HG03095 (cell line): ENCODE measurements around the gene C20orf144.
"Not testable (repeated sequence)": the region's sequence is repeated elsewhere in the genome, so short reads cannot be mapped to it uniquely, and the experiment has no call there.

Experiments used
- ATAC-seq: cut with Tn5 transposase; IDR thresholded peaks from one replicate; pipeline ENCODE4 v1.9.1; 2021; ENCODE audit warnings: moderate library complexity; ENCODE audit not compliant: unreplicated experiment

C20orf144 gene

GRCh38 chr20:33662172-33662571 is at the start of gene C20orf144:
C20orf144 (plus strand) TSS chr20:33662327; CDS start chr20:33662346, 19 bp downstream.
- ATAC-seq: no peak

- no peak for ATAC-seq
Measured at GRCh38 chr20:33621717-33622400, 40.3 kb upstream of the C20orf144 start.

DNA sequence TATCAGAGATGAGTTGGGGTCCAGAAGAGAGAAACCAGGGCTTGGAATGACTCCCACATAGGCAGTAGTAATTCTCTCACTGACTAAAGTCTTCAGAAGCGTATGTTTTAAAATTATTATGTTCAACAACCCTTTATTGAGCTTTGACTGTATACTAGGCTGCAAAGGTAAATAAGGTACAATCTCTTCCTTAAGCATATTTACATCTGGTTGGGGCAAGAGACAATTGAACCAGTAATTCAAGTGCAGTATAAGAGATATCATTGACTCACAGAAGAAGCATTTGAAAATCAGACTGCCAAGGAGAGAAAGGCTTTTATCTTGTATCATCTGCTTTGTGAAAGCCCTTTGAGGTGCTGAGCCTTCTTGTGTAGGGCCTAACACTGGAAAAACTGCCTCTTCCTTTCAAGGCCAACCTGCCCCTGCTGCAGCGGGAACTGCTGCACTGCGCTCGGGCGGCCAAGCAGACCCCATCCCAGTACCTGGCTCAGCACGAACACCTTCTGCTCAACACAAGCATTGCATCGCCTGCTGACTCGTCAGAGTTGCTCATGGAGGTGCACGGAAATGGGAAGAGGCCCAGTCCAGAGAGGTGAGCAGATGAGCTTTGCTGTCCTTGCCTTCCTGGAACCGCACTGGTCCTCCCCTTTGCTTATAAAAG is 39.3 kb upstream of the C20orf144 start:
- ATAC-seq: no peak

- no peak for ATAC-seq
Measured at GRCh38 chr20:33624399-33624798, 37.7 kb upstream of the C20orf144 start.

- ATAC-seq: no peak
Measured at GRCh38 chr20:33626190-33626589, 35.9 kb upstream of the C20orf144 start.

- no peak for ATAC-seq
Measured at GRCh38 chr20:33627577-33628216, 34.4 kb upstream of the C20orf144 start.

GRCh38 chr20:33629533-33629932 is 32.6 kb upstream of the C20orf144 start:
- ATAC-seq: no peak

GRCh38 chr20:33629979-33630378 is 32.1 kb upstream of the C20orf144 start:
- no peak for ATAC-seq

GRCh38 chr20:33630507-33630906 is 31.6 kb upstream of the C20orf144 start:
- no peak for ATAC-seq

DNA sequence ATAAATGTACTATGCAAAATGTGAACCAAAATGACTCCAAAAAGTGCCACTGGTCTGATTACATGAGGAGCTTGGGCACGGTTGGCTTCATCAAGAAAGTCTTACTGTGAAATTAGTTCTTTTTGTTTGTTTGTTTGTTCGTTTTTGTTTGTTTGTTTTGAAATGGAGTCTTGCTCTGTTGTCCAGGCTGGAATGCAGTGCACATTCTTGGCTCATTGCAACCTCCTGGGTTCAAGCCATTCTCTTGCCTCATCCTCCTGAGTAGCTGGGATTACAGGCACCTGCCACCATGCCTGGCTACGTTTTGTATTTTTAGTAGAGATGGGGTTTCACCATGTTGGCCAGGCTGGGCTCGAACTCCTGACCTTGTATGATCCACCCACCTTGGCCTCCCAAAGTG is 30.2 kb upstream of the C20orf144 start:
- ATAC-seq: not testable (repeated sequence)

- ATAC-seq: no peak
Measured at GRCh38 chr20:33635341-33635740, 26.8 kb upstream of the C20orf144 start.

GRCh38 chr20:33636776-33637175 is 25.4 kb upstream of the C20orf144 start:
- ATAC-seq: no peak

- ATAC-seq: no peak
Measured at GRCh38 chr20:33640287-33640686, 21.8 kb upstream of the C20orf144 start.

GRCh38 chr20:33644313-33645071 is 17.6 kb upstream of the C20orf144 start:
- ATAC-seq: no peak

DNA sequence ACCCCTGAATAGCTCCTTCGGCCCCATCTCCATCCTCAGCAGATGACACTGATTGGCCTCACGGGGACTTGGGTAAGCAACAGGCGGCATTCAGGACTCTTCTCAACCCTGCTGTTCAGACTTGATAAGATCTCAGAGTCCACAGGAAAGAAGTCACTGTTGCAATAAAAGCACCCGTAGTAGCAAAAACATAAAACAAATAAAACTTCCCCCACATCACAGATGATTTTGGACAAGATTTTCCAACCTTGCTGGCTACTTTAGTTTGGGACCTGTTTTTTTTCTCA is 17.1 kb upstream of the C20orf144 start:
- no peak for ATAC-seq

DNA sequence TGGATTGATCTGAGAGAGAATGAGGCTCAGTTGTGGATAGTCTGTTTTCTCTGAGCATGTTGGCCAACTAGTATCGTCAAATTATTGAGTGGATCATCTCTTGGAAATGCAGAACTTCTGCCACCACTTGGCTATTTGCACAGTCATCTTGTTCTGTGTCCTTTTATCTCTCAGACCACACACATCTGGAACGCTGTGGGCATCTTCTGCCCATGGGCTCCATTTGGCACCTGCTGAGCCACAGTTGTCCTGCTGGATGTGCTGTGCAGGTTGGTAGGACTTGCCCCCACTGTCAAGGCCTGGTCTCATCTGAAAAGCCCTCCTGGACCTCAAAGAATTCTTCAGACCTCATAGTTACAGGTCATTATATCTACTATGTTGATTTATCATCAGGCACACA is 16.7 kb upstream of the C20orf144 start:
- no peak for ATAC-seq

- ATAC-seq: no peak
Measured at GRCh38 chr20:33646191-33646590, 15.9 kb upstream of the C20orf144 start.

- ATAC-seq: not testable (repeated sequence)
Measured at GRCh38 chr20:33646959-33647602, 15.0 kb upstream of the C20orf144 start.

DNA sequence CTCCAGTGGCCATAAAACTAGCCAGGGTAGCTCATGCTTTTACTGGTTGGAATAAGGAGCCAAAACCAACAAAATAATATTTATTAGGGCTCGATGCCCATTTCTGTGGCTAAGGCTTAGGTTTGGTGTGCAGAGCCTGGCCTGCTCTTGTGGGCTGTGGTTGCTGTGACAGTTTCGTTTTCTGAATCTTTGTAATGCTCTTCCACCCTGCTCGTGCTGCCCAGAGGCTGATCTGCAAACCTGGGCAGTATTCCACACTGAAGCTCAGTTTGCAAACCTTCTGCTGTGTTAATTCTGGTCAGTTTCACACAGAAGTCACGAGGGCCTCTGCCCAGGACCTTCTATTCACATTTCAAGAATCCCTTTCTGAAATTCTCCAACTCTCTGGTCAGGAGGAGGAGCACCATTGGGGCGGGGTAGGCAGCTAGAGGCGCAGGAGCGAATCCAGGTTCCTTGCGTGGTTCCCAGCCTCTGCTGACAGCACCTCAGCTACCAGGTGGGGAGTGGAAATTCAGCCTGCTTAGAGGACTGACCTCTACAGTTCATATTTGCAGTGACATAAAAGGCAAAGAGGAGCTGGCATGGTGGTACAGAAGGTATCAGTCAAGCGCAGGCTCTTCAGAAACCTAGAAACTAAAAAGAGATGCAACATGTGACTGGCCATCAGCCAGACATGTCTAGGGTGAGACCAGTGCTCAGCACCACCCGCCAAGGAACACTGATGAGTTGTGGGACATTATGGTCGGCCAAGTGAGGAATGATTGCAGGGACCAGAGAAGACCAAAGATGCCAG is 14.3 kb upstream of the C20orf144 start:
- no peak for ATAC-seq

DNA sequence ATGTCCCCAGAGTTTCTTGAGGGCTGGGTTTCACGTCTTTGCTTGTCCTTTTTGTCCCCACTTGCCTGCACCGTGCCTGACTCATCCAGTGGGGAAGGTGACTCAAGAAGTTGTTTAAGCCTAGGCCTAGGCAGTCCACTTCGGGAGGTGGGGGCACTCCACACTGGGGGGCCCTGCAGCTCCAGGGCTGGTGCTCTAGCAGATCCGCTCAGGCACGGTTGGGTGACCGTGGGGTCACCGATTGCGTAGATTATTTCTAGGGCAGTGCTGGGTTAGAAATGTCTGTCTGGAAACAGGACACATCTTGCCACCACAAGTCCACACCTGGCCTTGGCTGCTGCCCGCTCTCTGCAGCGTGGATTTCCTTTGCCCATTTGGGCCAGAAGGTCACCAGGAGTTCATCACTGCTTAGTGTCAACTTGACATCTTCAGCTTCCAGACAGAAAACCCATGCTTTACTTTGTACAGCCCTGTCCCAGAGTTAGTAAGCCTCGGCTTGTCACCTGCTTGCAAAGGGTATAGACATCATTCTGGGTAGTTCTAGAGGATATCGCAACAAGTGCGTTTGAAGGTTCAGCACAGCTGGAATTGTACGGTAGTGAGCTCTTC is 13.6 kb upstream of the C20orf144 start:
- no peak for ATAC-seq
